ENCODE data around the gene TBC1D32. TPM values are rescaled to one million over a fixed set of nuclear protein-coding genes. Genes with fewer than 3 reads are reported as not detected.

TBC1D32 gene
- total and polyA plus RNA-seq, 4 donors: 0.51 to 2.8 (median 1.7) TPM

GRCh38 chr6:121309768-121310469, 24.4 kb downstream of the TBC1D32 start:
- no peak for DNase-seq (ENCODE audit: low spot score)
- Histone ChIP-seq H3K4me3 (ENCODE audit: low read depth in 1 of 3, low read length in 3 of 3) (no peak overlapping the region), H3K27ac (ENCODE audit: low read depth in 1 of 2, low read length in 2 of 2) (no peak overlapping the region), H3K27me3 (ENCODE audit: control insufficient read depth in 4 of 4, insufficient read depth in 4 of 4, low read length in 3 of 4) (no peaks in the 10 kb centered on the region), H3K9ac (ENCODE audit: low read depth in 1 of 2, low read length in 2 of 2) (no peak overlapping the region), H3K4me1 (ENCODE audit: control insufficient read depth in 4 of 4, insufficient read depth in 4 of 4, low read length in 3 of 4) (no peaks in the 10 kb centered on the region), H3K9me3 (ENCODE audit: control insufficient read depth in 4 of 4, low read length in 3 of 4) (no peaks in the 10 kb centered on the region), H3K36me3 (ENCODE audit: control insufficient read depth in 4 of 4, insufficient read depth in 3 of 4, low read depth in 1 of 4, low read length in 3 of 4) (no peaks in the 10 kb centered on the region)
- no peak for TF ChIP-seq HNF4A (conservative IDR thresholded peaks at IDR 0.05)
- WGBS: 93% methylated on average over 4 of the region's 4 CpGs

GRCh38 chr6:121305957-121306607, 28.2 kb downstream of the TBC1D32 start:
- no peaks in the 10 kb centered on the region for H3K4me1 ChIP-seq (ENCODE audit: control insufficient read depth in 4 of 4, insufficient read depth in 4 of 4, low read length in 3 of 4)

More at GRCh38 chr6:121305957-121306607, 28.2 kb downstream of the TBC1D32 start:
- H3K9me3 ChIP-seq (ENCODE audit: control insufficient read depth in 4 of 4, low read length in 3 of 4): no peaks in the 10 kb centered on the region
- H3K27me3 ChIP-seq (ENCODE audit: control insufficient read depth in 4 of 4, insufficient read depth in 4 of 4, low read length in 3 of 4): no peaks in the 10 kb centered on the region
- no peak for DNase-seq (ENCODE audit: low spot score)
- 50% methylated on average over 7 of the region's 7 CpGs for WGBS
- no peak overlapping the region for H3K9ac ChIP-seq (ENCODE audit: low read depth in 1 of 2, low read length in 2 of 2)
- TF ChIP-seq RAD21 (IDR thresholded peaks at IDR 0.05): peak; percentile 64 to 75
- TF ChIP-seq ATF3 (IDR thresholded peaks at IDR 0.05): no peak
- TF ChIP-seq REST (IDR thresholded peaks at IDR 0.05): no peak
- TF ChIP-seq SP1 (IDR thresholded peaks at IDR 0.05): no peak
- no peak for TF ChIP-seq RXRA (IDR thresholded peaks at IDR 0.05)
- TF ChIP-seq EGR1 (IDR thresholded peaks at IDR 0.05; ENCODE audit: low read depth in 2 of 2): no peak
- no peak for TF ChIP-seq JUND (IDR thresholded peaks at IDR 0.05)
- TF ChIP-seq MAX (IDR thresholded peaks at IDR 0.05): no peak
- no peak for TF ChIP-seq YY1 (IDR thresholded peaks at IDR 0.05)
- TF ChIP-seq FOXA1 (IDR thresholded peaks at IDR 0.05): no peak
- TF ChIP-seq NR2F2 (IDR thresholded peaks at IDR 0.05): no peak
- no peak for TF ChIP-seq HNF4A (conservative IDR thresholded peaks at IDR 0.05)
- no peak for TF ChIP-seq HNF4G (IDR thresholded peaks at IDR 0.05)
- TF ChIP-seq GABPA (IDR thresholded peaks at IDR 0.05 in 1 of 2, conservative IDR thresholded peaks at IDR 0.05 in 1 of 2): no peak
- TF ChIP-seq CTCF (IDR thresholded peaks at IDR 0.05; ENCODE audit: low read depth, low read length, missing input control): peak; percentile 49
- H3K36me3 ChIP-seq (ENCODE audit: control insufficient read depth in 4 of 4, insufficient read depth in 3 of 4, low read depth in 1 of 4, low read length in 3 of 4): no peaks in the 10 kb centered on the region
- no peak overlapping the region for H3K27ac ChIP-seq (ENCODE audit: low read depth in 1 of 2, low read length in 2 of 2)
- H3K4me3 ChIP-seq (ENCODE audit: low read depth in 1 of 3, low read length in 3 of 3): no peak overlapping the region
